Uterus (tissue), 2 donors: ENCODE results near the gene FCGBP.

ENCODE experiments used
- POLR2A ChIP-seq, 2 donors: fragments of 450-650 bp; IDR thresholded peaks; one replicate each; pipeline ENCODE4 v1.6.1; 2016; ENCODE audit warnings: antibody characterized with exemption in 2 of 2, mild to moderate bottlenecking in 1 of 2, moderate library complexity in 1 of 2
- TF ChIP-seq, protein P1 (sequence below), 4 experiments: fragments of 200-600 bp in 2 of 4; fragments of 450-650 bp in 2 of 4; sonication (generic) in 2 of 4; IDR thresholded peaks; one replicate each; pipeline ENCODE4 v1.5.1; 2016 to 2019; ENCODE audit warnings: antibody characterized with exemption in 4 of 4, mild to moderate bottlenecking in 2 of 4, moderate library complexity in 1 of 4

DNA sequence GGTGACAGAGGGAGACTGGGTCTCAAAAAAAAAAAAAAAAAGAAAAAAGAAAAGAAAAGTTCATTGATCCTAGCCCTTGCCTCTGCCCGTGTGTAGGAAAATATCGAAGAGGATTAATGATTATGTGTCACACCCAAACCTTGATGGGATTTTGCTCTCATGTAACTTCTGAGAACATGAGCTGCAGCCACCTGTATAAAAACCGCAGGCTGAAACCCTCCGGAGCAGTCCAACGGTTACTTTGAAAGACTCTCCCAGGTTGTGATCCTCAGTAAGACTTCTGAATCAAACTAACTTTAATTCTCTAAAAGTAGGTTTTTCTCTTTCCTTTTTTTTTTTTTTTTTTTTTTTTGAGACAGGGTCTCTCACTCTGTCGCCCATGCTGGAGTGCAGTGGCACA lies 32.2 kb upstream of the FCGBP start:
- no peak for TF ChIP-seq POLR2A (IDR thresholded peaks at IDR 0.05)
- TF ChIP-seq, protein P1, sequence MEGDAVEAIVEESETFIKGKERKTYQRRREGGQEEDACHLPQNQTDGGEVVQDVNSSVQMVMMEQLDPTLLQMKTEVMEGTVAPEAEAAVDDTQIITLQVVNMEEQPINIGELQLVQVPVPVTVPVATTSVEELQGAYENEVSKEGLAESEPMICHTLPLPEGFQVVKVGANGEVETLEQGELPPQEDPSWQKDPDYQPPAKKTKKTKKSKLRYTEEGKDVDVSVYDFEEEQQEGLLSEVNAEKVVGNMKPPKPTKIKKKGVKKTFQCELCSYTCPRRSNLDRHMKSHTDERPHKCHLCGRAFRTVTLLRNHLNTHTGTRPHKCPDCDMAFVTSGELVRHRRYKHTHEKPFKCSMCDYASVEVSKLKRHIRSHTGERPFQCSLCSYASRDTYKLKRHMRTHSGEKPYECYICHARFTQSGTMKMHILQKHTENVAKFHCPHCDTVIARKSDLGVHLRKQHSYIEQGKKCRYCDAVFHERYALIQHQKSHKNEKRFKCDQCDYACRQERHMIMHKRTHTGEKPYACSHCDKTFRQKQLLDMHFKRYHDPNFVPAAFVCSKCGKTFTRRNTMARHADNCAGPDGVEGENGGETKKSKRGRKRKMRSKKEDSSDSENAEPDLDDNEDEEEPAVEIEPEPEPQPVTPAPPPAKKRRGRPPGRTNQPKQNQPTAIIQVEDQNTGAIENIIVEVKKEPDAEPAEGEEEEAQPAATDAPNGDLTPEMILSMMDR (IDR thresholded peaks at IDR 0.05) = no peak
